HuH-7 (cell line): ENCODE results near the gene IQSEC3.

Source experiments
- DNase-seq: peaks from one replicate; pipeline ENCODE4 v3.0.0; 2011; ENCODE audit warnings: low spot score

Gene IQSEC3

DNA sequence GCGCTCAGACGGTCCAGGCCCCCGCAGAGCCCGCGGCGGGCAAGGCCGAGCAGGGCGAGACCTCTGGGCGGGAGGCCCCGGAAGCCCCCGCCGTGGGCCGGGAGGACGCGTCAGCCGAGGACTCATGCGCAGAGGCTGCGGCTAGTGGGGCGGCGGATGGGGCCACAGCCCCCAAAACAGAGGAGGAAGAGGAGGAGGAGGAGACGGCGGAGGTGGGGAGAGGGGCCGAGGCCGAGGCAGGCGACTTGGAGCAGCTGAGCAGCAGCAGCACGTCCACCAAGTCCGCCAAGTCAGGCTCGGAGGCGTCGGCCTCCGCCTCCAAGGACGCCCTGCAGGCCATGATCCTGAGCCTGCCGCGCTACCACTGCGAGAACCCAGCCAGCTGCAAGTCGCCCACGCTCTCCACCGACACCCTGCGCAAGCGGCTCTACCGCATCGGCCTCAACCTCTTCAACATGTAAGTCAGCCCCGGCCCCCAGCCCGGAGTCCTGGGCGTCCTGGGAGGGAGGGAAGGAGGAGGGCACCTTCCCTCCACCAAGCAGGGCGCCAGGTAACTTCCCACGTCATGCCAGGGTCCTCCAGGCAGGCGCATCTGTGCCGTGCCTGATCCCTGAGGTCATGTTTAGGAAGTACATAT lies 72.4 kb downstream of the IQSEC3 start:
- DNase-seq = no peak

- no peak for DNase-seq
These were observed 73.0 kb downstream of the IQSEC3 start for GRCh38 chr12:139585-139984.

DNA sequence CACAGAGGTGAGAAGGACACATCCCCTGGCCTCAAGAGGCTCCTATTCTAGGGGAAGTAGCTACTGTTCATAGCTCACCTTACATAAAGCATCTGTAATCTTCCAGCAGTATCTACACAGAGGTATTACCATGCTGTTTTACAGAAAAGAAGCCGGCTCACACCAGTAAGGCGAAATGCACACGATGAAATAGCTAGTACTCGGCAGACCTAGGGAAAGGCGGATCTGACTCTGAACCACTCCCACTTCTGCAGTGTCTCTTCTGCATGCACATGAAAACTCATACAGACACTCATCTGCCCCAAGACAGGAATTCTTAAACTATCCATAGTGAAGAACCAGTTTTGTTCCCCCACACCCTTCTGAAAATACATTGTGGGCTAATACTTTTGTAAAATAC lies 73.6 kb downstream of the IQSEC3 start:
- DNase-seq = no peak

DNA sequence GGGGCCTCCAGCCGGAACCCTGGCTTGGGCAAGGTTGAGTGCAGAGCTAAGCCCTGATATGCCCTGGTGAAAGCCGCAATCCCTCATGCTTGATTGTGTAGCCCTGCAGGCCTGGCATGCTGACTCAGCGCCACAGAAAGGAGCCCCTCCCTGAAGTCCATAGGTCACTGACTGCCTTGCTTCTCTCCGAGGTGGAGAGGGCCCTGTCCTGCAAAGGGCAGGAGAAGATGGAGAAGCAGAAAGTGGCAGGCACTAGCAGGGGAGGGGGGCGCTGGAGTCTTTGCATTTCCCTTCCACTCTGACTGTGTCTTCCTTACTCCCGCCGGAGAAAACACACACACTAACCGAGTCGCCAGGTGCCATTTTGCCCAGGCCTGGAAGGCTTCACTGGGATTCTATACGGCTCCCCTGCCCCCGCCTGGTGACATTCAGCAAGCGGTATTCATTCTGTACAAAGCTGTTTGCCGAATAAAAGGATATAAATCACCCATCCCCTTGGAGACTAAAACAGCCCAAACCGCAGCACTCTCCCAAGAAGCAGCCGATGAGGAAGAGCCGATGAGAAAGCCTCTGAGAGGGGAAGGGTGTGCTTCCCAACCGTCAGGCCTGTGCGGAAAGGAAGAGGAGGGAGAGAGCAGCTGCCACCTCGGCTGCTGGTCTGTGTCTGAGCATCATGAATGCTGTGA lies 77.5 kb downstream of the IQSEC3 start:
- peak; percentile 75 for DNase-seq

- no peak for DNase-seq
These were observed 78.2 kb downstream of the IQSEC3 start for GRCh38 chr12:144650-145284.

DNA sequence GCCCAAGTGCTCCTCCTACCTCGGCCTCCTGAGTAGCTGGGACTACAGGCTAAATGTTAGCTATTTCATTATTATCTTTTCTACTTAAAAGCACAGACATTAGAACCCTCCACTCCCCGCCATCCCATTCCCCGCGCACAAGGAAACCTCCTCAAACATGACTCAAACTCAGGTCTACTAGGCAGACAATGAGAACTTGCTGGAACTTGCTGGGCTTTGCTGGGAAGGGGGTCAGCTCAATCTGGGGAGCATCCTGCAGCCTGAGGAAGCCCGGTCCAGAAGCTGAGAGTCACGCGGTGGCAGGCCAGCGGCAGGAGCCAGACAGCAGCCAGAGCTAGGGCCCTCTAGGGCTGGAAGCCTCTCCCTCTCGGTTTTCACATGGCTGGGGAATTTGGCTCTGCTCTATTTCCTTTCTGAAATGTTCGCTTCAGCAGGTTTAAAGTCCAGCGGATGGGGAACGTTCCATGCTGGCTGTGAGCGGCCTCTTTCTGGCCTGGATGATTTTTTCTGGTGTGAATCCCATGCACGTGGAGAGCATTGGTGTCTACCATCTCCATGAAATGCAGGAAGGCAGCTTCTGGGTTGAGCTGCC lies 78.9 kb downstream of the IQSEC3 start:
- no peak for DNase-seq

DNA sequence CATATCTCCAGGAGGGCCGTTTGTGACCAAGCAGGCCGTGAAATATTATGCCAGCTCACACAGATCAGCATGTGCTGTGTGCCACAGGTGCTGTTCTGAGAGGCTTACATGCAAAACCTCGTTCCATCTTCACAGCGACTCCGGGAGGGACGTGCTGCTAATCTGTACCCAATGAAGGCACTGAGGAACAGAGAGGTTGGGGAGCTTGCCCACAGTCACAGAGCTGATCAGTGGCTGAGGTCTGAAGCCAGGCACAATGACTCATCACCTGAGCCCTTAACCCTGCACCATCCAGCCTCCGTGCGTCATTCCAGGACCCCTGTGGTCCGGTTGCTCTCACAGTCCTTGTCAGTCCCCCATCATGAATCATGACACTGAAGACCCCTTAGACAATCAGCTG lies 80.7 kb downstream of the IQSEC3 start:
- no peak for DNase-seq

- no peak for DNase-seq
These were observed 82.3 kb downstream of the IQSEC3 start for GRCh38 chr12:148676-149416.

DNA sequence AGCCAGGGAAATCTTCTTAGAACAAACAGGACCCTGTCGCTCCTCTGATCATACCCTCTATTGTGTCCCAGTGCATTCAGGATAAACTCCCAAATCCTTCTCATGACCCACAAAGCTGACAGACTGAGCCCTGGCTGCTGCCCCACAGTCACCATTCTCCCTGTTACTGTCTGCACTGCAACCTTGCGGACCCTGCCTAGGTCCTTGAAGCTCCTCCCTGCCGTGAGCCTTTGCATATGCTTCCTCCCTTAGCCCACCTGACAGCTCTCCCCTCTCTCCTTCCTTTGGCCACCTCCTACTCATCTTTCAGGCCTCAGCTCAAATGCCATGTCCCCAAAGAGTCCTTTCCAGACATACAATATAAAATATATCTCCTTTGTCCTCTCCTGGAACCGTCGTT lies 85.0 kb downstream of the IQSEC3 start:
- no peak for DNase-seq

- no peak for DNase-seq
These were observed 85.9 kb downstream of the IQSEC3 start for GRCh38 chr12:152440-152839.

DNA sequence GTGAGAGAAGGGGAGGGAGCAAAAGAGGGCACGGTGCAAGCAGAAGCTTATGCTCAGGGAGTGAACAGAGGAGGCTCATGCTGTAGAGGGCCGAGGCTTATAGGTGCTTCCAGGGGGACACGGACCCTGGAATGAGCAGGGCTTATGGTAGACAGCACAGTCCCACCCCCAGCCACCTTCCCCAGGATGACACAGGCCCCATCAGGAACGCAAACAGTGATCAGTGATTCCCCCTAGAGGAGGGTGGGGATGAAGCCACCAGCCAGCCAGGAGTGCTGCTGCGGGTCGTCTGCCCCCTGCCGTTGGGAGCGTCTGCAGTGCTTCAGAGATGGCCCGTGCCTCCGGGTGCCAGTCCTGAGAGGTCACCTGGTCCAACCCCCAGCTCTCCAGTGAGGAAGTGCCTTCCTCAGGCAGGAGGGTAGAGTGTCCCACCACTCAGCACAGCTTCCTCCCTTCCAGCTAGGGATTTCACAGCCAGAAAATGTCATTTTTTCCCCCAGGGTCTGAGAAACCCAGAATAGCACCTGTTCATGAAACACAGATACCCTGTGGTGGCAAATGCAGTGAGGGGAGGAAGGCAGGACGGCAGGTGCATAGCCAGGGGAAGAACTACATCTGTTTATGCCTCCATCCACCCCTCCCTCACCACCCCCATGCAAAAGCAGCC lies 86.6 kb downstream of the IQSEC3 start:
- peak; percentile 96 for DNase-seq

GRCh38 chr12:154058-154457 lies 87.5 kb downstream of the IQSEC3 start:
- DNase-seq = no peak

- DNase-seq = no peak
These were observed 88.4 kb downstream of the IQSEC3 start for GRCh38 chr12:155006-155405.

- no peak for DNase-seq
These were observed 89.1 kb downstream of the IQSEC3 start for GRCh38 chr12:155646-156045.

- no peak for DNase-seq
These were observed 90.4 kb downstream of the IQSEC3 start for GRCh38 chr12:156945-157344.

DNA sequence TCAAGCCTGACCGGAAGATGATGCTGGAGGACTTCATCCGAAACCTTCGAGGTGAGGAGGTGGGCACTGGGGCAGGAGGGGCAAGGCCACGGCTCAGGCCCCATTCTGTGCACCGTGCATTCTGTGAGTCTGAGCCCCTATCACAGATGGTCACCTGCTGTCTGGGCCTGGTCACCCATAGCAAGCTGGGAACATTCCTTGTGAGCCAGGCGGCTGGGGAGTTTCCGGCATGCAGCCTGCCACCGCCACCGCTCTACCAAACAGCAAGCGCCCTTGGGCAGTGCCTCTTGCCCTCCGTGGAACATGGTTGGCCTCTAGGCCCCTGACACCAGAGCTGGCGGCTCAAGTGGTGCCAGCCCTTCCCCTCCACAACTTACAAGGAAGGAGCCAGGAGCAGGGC lies 91.1 kb downstream of the IQSEC3 start:
- DNase-seq = no peak

DNA sequence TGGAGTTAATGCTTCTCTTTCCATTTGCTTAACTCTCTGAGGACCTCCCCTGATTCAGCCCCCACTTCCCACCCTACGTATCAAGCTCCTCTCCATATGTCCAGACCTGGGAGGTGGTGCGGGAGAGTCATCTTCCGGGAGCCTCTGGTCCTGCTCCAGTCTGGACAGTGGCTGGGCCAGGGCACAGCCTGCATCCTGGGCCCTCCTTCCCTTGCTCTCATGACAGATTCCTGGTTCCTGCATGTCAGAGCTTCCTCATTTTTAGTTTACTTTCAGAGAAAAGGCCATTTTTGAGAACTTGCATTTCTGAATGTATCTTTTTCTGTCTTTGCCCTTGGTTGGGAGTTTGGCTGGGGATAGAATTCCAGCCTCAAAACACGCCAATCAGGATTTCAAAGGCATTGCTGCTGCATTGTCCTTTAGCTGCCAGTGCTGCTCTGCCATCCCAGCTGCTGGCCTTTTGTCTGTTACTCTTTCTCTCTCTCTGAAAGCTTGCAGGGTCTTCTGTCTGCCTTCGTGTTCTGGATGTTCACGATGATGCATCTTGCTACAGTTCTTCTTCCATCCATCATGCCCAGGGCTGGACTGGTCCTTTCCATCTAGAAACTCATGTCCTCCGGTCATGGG lies 92.7 kb downstream of the IQSEC3 start:
- no peak for DNase-seq

- no peak for DNase-seq
These were observed 94.3 kb downstream of the IQSEC3 start for GRCh38 chr12:160858-161257.

DNA sequence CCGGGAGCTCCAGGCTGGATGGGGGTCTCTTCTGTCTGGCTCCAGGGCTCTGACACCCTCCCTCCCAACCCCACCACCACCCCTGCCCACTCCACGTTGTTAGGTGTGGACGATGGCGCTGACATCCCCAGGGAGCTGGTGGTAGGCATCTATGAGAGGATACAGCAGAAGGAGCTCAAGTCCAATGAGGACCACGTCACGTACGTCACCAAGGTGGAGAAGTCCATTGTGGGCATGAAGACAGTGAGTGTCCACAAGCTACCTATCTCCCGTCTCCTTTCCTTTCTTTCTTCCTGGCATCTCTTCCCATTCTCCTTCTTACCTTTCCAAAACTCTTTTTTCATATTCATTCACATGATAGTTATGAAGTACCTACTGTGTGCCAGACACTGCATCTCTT lies 95.3 kb downstream of the IQSEC3 start:
- no peak for DNase-seq

GRCh38 chr12:162467-163307 lies 96.1 kb downstream of the IQSEC3 start:
- DNase-seq = no peak
